ENCODE results near the gene PHEX.
"Not testable (repeated sequence)": the region's sequence is repeated elsewhere in the genome, so short reads cannot be mapped to it uniquely, and the experiment has no call there.

Gene PHEX

GRCh38 chrX:22220941-22221340 is 188.8 kb downstream of the PHEX start:
- DNase-seq (ENCODE audit: low read depth in 2 of 2, low spot score in 1 of 2): no peak

- no peak for DNase-seq (ENCODE audit: low read depth in 2 of 2, low spot score in 1 of 2)
These were observed 202.3 kb downstream of the PHEX start for GRCh38 chrX:22234380-22234779.

- no peak for DNase-seq (ENCODE audit: low read depth in 2 of 2, low spot score in 1 of 2)
These were observed 205.4 kb downstream of the PHEX start for GRCh38 chrX:22237479-22237878.

- no peak for DNase-seq (ENCODE audit: low read depth in 2 of 2, low spot score in 1 of 2)
These were observed 214.5 kb downstream of the PHEX start for GRCh38 chrX:22246620-22247019.

GRCh38 chrX:22247169-22247568 is 215.0 kb downstream of the PHEX start:
- no peak for DNase-seq (ENCODE audit: low read depth in 2 of 2, low spot score in 1 of 2)

GRCh38 chrX:22248401-22248800 is 216.3 kb downstream of the PHEX start:
- DNase-seq (ENCODE audit: low read depth in 2 of 2, low spot score in 1 of 2): no peak

GRCh38 chrX:22249371-22249770 is 217.2 kb downstream of the PHEX start:
- DNase-seq (ENCODE audit: low read depth in 2 of 2, low spot score in 1 of 2): no peak

GRCh38 chrX:22268706-22269105 is 236.6 kb downstream of the PHEX start:
- DNase-seq (ENCODE audit: low read depth in 2 of 2, low spot score in 1 of 2): no peak

- no peak for DNase-seq (ENCODE audit: low read depth in 2 of 2, low spot score in 1 of 2)
These were observed 240.5 kb downstream of the PHEX start, which contains the start of gene CBLL2 for GRCh38 chrX:22272613-22273012. Gene CBLL2 (plus strand): TSS chrX:22272913. CDS start chrX:22272992, 79 bp downstream.

GRCh38 chrX:22273714-22274317 is 241.7 kb downstream of the PHEX start:
- no peak for DNase-seq (ENCODE audit: low read depth in 2 of 2, low spot score in 1 of 2)

GRCh38 chrX:22276781-22277180 is 244.7 kb downstream of the PHEX start:
- DNase-seq (ENCODE audit: low read depth in 2 of 2, low spot score in 1 of 2): no peak

- no peak for DNase-seq (ENCODE audit: low read depth in 2 of 2, low spot score in 1 of 2)
These were observed 246.2 kb downstream of the PHEX start for GRCh38 chrX:22278375-22278774.

GRCh38 chrX:22289209-22289608 is 257.1 kb downstream of the PHEX start:
- not testable (repeated sequence) for DNase-seq (ENCODE audit: low read depth in 2 of 2, low spot score in 1 of 2)

- DNase-seq (ENCODE audit: low read depth in 2 of 2, low spot score in 1 of 2): no peak
These were observed 264.7 kb downstream of the PHEX start for GRCh38 chrX:22296871-22297270.

GRCh38 chrX:22300130-22300529 is 268.0 kb downstream of the PHEX start:
- no peak for DNase-seq (ENCODE audit: low read depth in 2 of 2, low spot score in 1 of 2)
